GM21423 (cell line): ENCODE results near the gene TOP1.

Source experiments
- ATAC-seq: cut with Tn5 transposase; IDR thresholded peaks from one replicate; pipeline ENCODE4 v1.9.1; 2021; ENCODE audit warnings: mild to moderate bottlenecking, moderate library complexity; ENCODE audit not compliant: unreplicated experiment

The TOP1 gene

DNA sequence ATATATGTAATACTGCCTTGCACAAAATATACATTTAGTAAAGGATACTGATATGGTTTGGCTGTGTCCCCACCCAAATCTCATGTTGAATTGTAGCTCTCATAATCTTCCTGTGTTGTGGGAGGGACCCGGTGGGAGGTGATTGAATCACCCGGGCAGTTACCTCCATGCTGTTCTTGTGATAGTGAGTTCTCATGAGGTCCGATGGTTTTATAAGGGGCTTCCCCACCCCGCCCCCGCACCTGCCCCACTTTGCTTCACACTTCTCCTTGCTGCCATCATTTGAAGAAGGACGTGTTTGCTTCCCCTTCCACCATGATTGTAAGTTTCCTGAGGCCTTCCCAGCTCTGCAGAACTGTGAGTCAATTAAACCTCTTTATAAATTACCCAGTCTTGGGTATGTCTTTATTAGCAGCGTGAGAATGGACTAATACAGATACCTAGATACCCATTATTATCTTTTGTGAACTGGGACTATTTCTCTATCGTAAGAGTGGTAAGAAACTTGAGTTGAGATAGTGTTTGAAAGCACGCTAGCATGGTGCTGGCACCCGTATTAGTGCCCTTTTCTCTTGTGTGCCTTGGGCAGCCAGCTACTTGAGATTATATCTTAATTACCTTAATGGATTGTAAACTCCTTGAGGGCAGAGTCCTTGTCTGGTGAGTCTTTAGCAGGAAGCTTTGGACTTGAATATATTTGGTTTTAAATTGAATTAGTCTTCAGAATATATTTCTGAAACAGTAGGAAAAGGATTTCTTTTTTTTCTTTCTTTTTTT lies 25.6 kb downstream of the TOP1 start:
- no peak for ATAC-seq

DNA sequence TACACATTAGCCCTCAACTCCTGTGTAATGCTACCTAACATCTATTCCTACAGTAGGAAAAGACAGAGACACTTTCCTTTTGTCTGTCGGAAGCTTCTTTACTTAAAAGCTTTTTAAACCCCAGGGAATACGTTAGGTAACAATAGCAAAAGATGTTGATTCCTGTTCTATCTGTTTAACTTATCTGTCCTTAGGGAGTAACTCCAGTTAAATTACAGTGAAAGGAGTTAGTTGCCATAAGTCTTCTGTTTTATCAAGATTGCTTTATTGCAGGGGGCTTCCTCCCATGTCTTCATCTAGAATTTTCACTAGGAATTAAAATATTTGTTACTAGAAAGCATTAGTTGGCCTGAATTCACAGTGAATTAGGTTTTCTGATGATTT lies 26.2 kb downstream of the TOP1 start:
- ATAC-seq: no peak

DNA sequence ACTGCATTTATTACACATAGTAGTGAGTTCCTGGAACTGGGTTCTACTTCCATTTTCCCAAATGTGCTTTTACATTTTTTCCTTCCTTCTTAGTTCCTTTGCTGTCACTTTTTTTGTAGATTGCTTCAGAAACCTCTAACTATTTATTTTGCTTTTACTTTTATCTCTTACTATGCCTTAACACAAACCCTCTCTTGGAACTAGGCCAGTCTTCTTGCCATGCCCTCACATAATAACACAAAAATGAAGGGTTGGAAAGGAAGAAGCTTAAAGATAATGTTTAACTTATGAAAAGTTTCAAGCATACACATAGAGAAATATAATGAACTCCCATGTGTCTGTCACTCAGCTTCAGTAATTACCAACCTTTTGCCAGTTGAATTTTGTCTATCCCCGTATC lies 27.1 kb downstream of the TOP1 start:
- no peak for ATAC-seq

DNA sequence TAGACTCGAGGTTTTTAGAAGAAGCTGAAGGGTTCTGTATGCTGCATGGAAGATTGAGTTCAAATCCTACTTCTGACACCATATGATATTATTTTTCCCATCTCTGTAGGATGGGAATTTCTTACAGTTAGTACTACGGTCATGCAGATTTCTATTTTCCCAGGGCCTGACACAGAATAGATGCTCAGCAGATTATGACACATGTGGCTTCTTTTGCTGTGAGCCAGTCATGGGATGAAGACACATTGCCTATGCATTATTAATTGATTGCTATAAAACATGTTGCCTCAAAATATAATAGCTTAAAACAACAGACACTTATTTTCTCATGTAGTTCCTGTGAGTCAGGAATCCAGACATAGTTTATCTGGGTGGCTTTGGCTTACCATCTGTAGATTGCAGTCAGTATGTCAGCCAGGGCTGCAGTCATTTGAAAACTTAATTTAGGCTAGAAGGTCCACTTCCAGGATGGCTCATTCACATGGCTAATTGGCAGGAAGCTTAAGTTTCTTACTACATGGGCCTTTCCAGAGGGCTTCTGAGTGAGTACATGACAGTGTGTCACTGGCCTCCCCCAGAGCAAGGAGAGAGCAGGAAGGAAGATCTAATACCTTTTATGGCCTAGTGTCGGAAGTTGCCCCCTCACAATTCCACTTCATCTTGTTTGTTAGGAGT lies 29.5 kb downstream of the TOP1 start:
- no peak for ATAC-seq

DNA sequence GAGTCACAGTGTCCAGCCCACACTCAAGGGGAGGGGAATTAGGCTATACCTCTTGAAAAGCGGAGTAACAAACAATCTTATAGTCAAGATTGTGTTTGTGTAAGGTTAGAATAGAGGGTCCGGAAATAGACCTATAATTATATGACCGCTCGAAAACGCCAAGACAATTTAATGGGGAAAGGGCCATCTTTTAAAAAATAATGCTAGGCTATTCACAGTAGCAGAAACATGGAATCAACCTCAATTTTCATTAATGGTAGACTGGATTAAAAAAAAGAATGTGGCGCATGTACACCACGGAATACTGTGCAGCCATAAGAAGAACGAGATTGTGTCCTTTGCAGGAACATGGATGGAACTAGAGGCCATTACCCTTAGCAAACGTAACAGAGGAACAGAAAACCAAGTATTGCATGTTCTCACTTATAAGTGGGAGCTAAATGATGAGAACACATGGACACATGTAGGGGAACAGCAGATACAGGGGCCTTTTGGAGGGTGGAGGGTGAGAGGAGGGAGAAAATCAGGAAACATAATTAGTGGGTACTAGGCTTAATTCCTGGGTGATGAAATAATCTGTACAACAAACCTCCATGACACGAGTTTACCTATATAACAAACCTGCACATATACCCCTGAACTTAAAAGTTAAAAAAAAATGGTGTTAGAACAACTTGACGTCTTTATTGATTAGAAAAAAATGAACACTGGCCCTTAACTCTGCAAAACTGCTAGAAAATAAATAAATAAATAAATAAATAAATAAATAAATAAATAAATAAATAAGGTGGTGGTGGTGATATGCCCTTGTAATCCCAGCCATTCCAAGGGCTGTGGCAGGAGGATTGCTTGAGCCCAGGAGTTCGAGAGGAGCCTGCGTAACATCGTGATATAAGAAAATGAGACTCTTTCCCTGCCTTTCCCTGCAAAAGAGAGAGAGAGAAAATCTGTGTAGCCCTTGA lies 30.3 kb downstream of the TOP1 start:
- ATAC-seq: no peak

DNA sequence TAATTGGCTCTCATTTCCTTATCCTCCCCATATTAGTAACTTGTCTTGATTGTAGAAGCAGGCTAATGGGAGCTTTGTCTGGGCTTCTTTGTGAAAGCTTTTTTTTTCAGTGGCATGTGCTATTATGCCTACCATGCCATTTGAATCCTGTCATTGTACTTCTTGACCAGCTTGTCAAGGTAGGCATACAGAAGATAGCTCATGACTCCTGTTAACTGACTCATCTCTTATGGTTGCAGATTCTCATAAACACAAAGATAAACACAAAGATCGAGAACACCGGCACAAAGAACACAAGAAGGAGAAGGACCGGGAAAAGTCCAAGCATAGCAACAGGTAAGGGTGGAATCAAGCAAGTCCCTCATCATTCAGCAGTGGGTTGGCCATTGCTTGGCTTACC lies 32.5 kb downstream of the TOP1 start:
- no peak for ATAC-seq

DNA sequence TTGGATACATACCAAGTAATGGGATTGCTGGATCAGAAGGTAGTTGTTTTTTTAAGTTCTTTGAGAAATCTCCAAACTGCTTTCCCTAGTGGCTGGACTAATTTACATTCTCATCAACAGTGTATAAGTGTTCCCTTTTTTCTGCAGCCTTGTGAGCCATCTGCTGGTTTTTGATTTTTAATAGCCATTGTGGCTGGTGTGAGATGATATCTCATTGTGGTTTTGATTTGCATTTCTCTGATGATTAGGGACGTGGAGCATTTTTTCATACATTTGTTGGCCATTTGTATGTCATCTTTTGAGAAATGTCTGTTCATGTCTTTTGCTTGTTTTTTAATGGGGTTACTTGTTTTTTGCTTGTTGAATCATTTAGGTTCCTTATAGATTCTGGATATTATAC lies 34.8 kb downstream of the TOP1 start:
- no peak for ATAC-seq

DNA sequence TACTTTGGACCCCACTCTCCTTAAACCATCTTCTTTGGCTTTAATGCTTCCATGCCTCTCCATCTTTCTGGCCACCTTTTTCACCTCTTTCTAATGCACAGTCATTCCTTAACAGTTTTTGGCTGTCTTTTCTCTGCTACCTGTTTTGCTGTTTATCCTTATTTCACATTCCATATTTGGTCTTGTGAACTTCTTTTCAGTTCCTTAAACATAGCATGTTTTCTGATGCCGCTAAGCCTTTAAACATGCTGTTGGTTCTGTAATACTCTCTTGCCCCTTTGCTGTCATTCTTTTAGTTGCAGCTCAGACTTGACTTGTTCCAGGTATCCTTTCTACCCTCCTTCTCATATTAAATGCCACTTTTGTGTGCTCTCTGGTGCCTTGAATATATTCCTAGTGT lies 35.8 kb downstream of the TOP1 start:
- peak; percentile 87 for ATAC-seq

DNA sequence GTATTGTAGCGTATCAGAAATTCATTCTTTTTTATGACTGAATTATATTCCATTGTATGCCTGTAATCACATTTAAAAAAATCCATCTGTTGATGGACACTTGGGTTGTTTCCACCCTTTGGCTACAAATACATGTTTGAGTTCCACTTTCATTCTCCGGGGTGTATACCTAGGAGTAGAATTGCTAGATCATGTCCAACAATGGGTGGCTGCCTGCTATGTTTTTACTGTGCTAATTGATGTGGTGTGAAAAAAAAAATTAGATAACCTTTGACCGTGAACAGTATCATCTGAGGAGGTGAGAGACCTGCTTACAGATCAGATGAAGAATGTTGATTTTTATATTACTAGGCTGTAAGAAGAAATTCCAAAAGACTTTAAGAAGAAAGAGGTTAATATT lies 37.1 kb downstream of the TOP1 start:
- ATAC-seq: no peak

DNA sequence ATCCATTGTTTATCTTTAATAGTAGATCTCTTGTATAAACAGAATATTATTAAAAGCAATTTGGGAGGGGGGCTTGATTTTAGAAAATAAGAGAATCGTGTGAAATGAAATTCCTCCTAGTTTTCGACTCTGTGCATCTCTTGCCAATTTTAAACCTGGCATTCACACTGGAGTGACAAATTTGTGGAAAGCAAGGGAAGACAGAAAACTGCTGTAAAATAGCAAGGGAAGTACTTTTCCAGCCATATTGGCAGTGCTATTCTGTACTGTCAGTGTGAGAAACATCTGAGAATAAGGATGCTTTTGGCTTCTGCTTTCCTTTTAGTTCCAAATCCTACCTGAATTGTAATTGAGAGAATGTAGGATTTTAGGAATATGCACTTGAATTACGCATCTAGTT lies 40.2 kb downstream of the TOP1 start:
- ATAC-seq: no peak

DNA sequence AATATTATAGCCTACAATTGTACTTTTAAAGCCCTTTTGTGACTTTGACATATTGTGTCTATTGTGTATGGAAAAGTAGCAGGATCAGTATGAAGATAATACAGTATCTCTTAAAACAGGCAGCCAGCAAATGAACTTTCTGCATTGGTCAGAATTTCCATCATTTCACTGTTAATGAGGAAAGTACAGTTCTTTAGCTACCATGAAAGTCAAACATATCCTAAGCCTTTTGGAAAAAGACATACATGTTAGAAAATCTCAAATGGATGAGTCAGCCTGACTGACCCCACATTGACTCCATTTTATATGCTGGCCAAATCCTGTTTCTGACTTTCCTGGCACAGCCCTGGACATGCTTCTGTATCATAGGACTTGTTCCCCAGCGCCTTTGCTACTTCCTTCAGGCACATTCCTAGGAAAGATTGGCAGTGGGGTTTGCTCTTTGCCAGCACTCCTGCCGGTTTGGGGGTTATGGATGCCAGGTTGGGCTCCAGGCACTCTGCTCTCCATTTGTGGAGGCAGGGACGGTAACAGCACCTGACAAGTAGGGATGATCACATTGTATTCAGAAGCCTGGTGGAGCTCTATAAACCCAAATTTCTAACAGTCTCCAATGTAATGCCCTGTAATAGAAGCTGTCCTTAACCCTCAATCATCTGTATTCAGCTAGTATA lies 43.7 kb downstream of the TOP1 start:
- ATAC-seq: no peak

DNA sequence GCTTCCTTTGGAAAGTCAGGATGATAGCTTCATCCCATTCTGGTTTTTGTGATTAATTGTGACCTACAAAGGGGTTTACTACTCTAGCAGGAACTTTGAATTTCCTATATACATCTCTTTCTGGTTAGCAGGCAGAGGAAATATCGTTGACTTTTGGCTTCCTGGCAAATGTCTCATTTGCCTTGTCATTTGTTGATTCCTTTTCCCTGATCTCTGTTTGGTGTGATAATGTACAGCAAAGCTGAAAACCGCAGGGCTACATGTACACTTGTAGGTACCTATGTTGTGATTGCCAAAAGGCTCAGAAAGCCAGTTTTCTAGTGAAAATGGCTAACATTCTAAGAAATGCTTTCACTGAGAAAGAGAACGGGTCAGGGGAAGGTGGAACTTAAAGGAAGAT lies 44.3 kb downstream of the TOP1 start:
- no peak for ATAC-seq

DNA sequence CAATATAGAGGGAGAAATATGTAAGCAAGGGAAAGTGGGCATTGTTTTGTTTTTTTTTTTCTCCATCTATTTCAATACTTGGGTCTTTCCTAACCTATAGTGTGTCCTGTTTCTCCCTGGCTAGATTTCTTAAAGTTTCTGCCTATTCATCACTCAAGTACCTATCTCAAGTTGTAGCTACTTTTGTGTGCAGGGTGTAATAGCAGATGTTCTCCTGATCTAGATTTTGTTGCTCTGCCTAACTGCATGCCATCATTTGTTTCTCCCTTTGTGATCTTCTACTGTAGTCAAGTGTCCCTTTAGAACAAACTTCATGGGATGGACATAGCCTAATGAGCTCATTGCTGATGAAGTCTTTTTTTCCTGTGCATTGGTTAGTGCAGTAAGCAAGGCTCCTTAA lies 45.8 kb downstream of the TOP1 start:
- ATAC-seq: no peak

DNA sequence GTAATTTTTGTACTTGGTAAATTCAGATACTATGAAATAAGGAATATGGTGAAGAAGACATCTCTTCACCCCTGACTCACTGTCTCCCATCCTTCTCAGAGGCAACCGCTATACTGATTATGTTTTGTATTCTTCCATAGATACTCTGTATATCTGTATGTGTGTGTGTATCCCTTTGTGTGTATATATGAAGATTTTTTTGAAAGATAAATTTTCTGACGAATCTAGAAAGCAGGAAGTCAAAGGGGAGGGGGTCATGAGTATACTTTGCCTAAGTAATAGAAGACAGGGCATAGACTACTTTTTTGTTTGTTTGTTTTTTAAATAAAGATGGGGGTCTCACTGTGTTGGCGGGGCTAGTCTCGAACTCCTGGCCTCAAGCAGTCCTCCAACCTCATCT lies 48.2 kb downstream of the TOP1 start:
- no peak for ATAC-seq

DNA sequence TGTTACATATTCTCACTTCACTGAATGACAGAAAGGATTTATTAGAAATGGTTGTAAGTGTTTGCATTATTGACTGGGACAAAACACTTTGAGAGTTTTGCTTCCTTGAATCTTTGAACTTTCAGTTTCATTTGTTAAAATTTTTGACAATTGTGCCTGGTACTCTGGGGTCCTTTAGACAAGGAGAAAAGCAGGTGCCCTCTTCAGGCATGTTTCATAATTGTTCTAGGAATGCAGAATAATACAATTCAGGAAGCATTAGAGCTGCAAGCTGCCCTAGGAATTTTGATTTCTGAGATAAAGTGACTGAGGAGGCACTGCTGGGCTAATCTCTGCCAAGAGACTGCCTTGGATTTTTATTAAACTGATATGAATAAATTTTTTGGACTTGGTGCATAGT lies 49.7 kb downstream of the TOP1 start:
- ATAC-seq: no peak

DNA sequence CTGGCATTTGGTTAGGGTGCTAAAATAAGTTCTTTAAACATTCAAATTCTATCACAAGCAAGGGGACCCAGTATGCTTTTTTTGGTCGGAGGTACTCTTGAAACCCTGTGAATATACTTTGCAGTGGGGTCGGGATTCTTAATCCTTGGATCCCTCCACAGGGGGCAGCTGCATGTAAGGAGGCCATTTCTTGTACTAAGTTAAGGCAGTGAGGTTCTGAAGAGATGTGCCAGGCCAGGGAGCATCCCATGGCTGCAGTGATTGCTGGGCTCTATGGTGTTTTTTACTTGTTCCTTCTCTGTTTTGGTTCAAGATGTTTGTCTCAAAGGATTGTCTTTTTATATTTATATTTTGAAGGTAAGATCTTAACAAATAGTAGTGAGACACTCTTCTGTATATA lies 50.4 kb downstream of the TOP1 start:
- ATAC-seq: no peak

DNA sequence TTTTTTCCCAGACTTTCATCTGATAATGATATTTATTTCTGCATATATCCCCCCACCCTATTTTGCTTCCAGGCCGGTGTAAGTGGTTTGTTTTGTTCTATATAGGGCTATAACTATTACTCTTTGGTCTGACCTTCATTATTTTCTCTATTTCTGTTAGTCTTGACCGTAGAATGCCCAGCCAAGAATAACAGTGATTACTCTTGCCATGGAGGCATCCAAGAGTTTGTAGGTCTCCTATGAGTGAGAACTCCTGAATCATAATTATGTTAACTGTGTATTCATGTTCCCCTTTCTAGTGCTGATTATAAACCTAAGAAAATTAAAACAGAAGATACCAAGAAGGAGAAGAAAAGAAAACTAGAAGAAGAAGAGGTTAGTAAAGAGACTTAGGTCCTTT lies 52.2 kb downstream of the TOP1 start:
- no peak for ATAC-seq

DNA sequence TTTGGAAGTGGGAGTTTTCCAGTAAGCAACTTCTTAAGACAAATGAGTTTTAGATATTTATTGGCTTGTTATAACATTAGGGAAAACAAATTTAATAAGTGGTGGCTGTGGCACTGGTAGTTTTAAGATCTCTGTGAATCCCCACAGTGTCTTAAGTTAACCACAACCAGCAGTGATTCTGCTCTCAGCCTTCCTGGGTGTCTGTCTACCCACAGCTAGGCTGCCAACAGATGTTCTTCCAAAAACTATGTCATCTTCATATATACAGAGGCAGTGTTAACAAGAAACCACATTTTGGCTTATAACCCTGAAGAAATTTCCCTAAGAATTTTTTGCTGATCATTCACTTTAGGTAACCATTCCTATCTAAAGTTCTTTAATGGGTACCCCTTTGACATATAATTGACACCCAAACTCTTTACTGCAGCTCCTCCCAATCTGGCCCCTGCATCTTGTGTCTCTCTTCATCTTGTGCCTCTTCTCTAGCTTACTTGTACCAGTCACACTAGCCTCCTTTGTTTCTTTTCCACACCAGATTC lies 52.7 kb downstream of the TOP1 start:
- ATAC-seq: no peak

DNA sequence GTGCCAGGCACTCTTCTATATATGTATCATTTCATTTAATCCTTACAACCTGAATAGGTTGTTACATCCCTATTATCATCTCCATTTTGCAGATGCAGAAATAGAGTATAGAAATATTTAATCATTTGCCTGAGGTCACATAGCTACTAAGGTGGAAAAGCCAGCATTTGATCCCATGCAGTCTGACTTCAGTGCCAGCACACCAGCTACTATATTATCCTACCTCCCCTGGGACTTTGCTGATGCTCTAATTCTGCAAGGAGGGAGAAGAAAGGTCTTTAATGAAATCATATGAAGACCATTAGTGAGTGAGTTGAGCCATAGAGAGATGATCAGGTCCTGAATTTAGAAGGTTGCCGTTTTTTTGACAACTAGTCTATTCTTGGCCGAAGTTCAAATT lies 53.7 kb downstream of the TOP1 start:
- no peak for ATAC-seq

DNA sequence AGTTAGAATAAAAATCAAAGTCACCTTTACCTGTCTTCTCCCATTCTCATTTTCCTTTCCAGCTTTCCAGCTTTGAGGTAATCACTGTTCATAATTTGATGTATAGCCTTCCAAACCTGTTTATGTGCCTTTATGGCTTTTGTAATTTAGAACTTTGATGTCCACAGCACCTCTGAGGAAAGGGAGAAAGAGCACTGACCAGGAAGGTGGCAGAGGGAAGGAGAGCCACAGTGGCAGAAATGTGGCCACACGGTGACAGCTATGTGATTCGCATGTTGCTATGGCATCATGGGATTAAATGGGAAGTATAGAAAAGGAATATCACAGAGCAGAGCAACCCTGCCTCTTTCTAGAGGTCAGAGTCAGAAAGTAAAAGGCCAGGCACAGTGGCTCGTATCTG lies 57.0 kb downstream of the TOP1 start:
- no peak for ATAC-seq
